GM18505 (cell line): ENCODE data around the gene NLGN1.

Source experiments
- ATAC-seq: cut with Tn5 transposase; IDR thresholded peaks from one replicate; pipeline ENCODE4 v1.9.1; 2021; ENCODE audit not compliant: unreplicated experiment
- POLR2A ChIP-seq: IDR thresholded peaks from 4 replicates; pipeline ENCODE4 v1.6.1; 2011; ENCODE audit warnings: borderline replicate concordance; ENCODE audit not compliant: insufficient read depth, insufficient read length; ENCODE audit errors: extremely low read depth

The NLGN1 gene

GRCh38 chr3:174010907-174011306 is 613.4 kb downstream of the NLGN1 start:
- ATAC-seq = no peak
- no peak for TF ChIP-seq POLR2A

- ATAC-seq = no peak
- no peak for TF ChIP-seq POLR2A
These were observed 618.6 kb downstream of the NLGN1 start for GRCh38 chr3:174016186-174016585.

GRCh38 chr3:174020156-174020555 is 622.6 kb downstream of the NLGN1 start:
- ATAC-seq = no peak
- no peak for TF ChIP-seq POLR2A

- no peak for ATAC-seq
- TF ChIP-seq POLR2A = no peak
These were observed 625.9 kb downstream of the NLGN1 start for GRCh38 chr3:174023421-174023820.

- TF ChIP-seq POLR2A = no peak
- ATAC-seq = no peak
These were observed 631.1 kb downstream of the NLGN1 start for GRCh38 chr3:174028673-174029072.

- ATAC-seq = no peak
- no peak for TF ChIP-seq POLR2A
These were observed 637.9 kb downstream of the NLGN1 start for GRCh38 chr3:174035328-174035886.

GRCh38 chr3:174046311-174046710 is 648.8 kb downstream of the NLGN1 start:
- ATAC-seq = no peak
- no peak for TF ChIP-seq POLR2A

- ATAC-seq = no peak
- TF ChIP-seq POLR2A = no peak
These were observed 651.9 kb downstream of the NLGN1 start for GRCh38 chr3:174049472-174049871.

- no peak for ATAC-seq
- no peak for TF ChIP-seq POLR2A
These were observed 653.6 kb downstream of the NLGN1 start for GRCh38 chr3:174051191-174051590.

GRCh38 chr3:174058804-174059203 is 661.3 kb downstream of the NLGN1 start:
- ATAC-seq = no peak
- TF ChIP-seq POLR2A = no peak

- ATAC-seq = no peak
- TF ChIP-seq POLR2A = no peak
These were observed 662.9 kb downstream of the NLGN1 start for GRCh38 chr3:174060431-174060830.

- TF ChIP-seq POLR2A = no peak
- no peak for ATAC-seq
These were observed 663.6 kb downstream of the NLGN1 start for GRCh38 chr3:174061162-174061561.

GRCh38 chr3:174061731-174062130 is 664.2 kb downstream of the NLGN1 start:
- ATAC-seq = no peak
- no peak for TF ChIP-seq POLR2A

GRCh38 chr3:174062923-174063322 is 665.4 kb downstream of the NLGN1 start:
- no peak for TF ChIP-seq POLR2A
- ATAC-seq = no peak

GRCh38 chr3:174068035-174068434 is 670.5 kb downstream of the NLGN1 start:
- ATAC-seq = no peak
- no peak for TF ChIP-seq POLR2A
